OCI-LY7 (cell line): ENCODE data around the gene ARHGAP26. TPM values are rescaled to one million over a fixed set of nuclear protein-coding genes. Genes with fewer than 3 reads are reported as not detected.

Source experiments
- BruUV-seq: library from RNA; stranded (reverse); fragments of 400-500 nt; replicated peaks from 2 replicates; lab custom pipeline; 2021; lab: Mats Ljungman, UMichigan
- CTCF ChIA-PET: fragments of 300-600 bp; sonication (Branson Sonifier 250); formaldehyde crosslinking; loops from one replicate; lab custom pipeline; 2022; ENCODE audit warnings: antibody characterized with exemption; ENCODE audit not compliant: unreplicated experiment; lab: Charles Lee
- POLR2A ChIA-PET: fragments of 300-600 bp; sonication (Branson Sonifier 250); formaldehyde crosslinking; loops from one replicate; lab custom pipeline; 2022; ENCODE audit warnings: antibody characterized with exemption; lab: Charles Lee
- DNase-seq: peaks from one replicate; pipeline ENCODE4 v3.0.0-alpha.2; 2015; ENCODE audit warnings: low spot score
- H2AFZ ChIP-seq: fragments of 200-600 bp; sonication (generic), shearing (Covaris generic); 2 replicates; pipeline ENCODE4 v1.6.1; 2014; ENCODE audit warnings: mild to moderate bottlenecking, antibody characterized with exemption, low read length, moderate library complexity
- H3K27ac ChIP-seq: fragments of 200-600 bp; sonication (generic); 2 replicates; pipeline ENCODE4 v1.5.1; 2014; ENCODE audit warnings: mixed run types, low read depth, mild to moderate bottlenecking, moderate library complexity, low read length, inconsistent platforms; ENCODE audit not compliant: poor library complexity, severe bottlenecking
- H3K36me3 ChIP-seq: fragments of 200-600 bp; sonication (generic); 2 replicates; pipeline ENCODE4 v1.6.1; 2014; ENCODE audit warnings: mild to moderate bottlenecking, antibody characterized with exemption, low read length, moderate library complexity, mixed read lengths; ENCODE audit not compliant: insufficient read depth
- H3K4me1 ChIP-seq: fragments of 200-600 bp; sonication (generic); 2 replicates; pipeline ENCODE4 v1.5.1; 2014; ENCODE audit warnings: mild to moderate bottlenecking, low read length; ENCODE audit not compliant: insufficient read depth, poor library complexity, severe bottlenecking
- H3K4me2 ChIP-seq: fragments of 200-600 bp; sonication (generic); 2 replicates; pipeline ENCODE4 v1.6.1; 2014; ENCODE audit warnings: mild to moderate bottlenecking, low read length
- H3K4me3 ChIP-seq: fragments of 200-600 bp; sonication (generic); 2 replicates; pipeline ENCODE4 v1.5.1; 2014; ENCODE audit warnings: mild to moderate bottlenecking, low read depth, low read length; ENCODE audit not compliant: poor library complexity, severe bottlenecking
- H3K79me2 ChIP-seq: fragments of 200-600 bp; sonication (generic); 2 replicates; pipeline ENCODE4 v1.6.1; 2016; ENCODE audit warnings: low read depth, mild to moderate bottlenecking, low read length, moderate library complexity, mixed read lengths; ENCODE audit not compliant: insufficient read depth
- H3K9me2 ChIP-seq: fragments of 200-600 bp; sonication (generic); 2 replicates; pipeline ENCODE4 v1.6.1; 2016; ENCODE audit warnings: mild to moderate bottlenecking, low read length, mixed read lengths; ENCODE audit not compliant: insufficient read depth
- H3K9me3 ChIP-seq: fragments of 200-600 bp; sonication (generic); 2 replicates; pipeline ENCODE4 v1.6.1; 2014; ENCODE audit warnings: mild to moderate bottlenecking, mixed run types, low read length, mixed read lengths
- H4K20me1 ChIP-seq: fragments of 200-600 bp; sonication (generic); 2 replicates; pipeline ENCODE4 v1.6.1; 2014; ENCODE audit warnings: mild to moderate bottlenecking, antibody characterized with exemption, low read length, moderate library complexity, mixed read lengths; ENCODE audit not compliant: insufficient read depth
- EZH2phosphoT487 ChIP-seq: fragments of 200-600 bp; sonication (generic); IDR thresholded peaks from 2 replicates; pipeline ENCODE4 v1.6.1; 2018; ENCODE audit warnings: low read depth, borderline replicate concordance, mild to moderate bottlenecking, mixed run types, antibody characterized with exemption, low read length, moderate library complexity, mixed read lengths
- intact Hi-C: fragments of 100-400 bp; cut with micrococcal nuclease; formaldehyde crosslinking; loops from one replicate; pipeline ENCODE4 v1.10.0; 2022; ENCODE audit not compliant: unreplicated experiment
- total RNA-seq, 2 experiments: library from RNA; depleted of rRNA in 1 of 2; stranded (reverse); fragments of >200 nt in 1 of 2; shearing (Covaris generic) in 1 of 2; gene quantifications; 2 replicates each; pipeline ENCODE4 v1.2.3, GENCODE V29; 2014 to 2022
- TF ChIP-seq, protein P1 (sequence below): fragments of 200-600 bp; sonication (generic); conservative IDR thresholded peaks from 2 replicates; pipeline ENCODE4 v1.5.1; 2014; ENCODE audit warnings: mild to moderate bottlenecking, antibody characterized with exemption, low read length, moderate library complexity, mixed read lengths

The ARHGAP26 gene
- total RNA-seq, 2 experiments from 2014 or later: 7.0 to 19.1 TPM

GRCh38 chr5:143168921-143169810, 399.0 kb downstream of the ARHGAP26 start:
- ChIA-PET CTCF (no interaction called here), POLR2A (interaction anchor here (0.5 to 0.6 kb wide), 2 partner anchors 93 to 1138 kb away, joined by 5 to 6 read pairs; no protein-coding TSS in a partner anchor)
- no peak overlapping the region for H3K4me2 ChIP-seq
- DNase-seq: no peak
- intact Hi-C loops: no loop called here
- H2AFZ ChIP-seq: no peak overlapping the region
- no TSS peak for BruUV-seq
- no peaks in the 10 kb centered on the region for H3K4me1 ChIP-seq
- no peak overlapping the region for H3K27ac ChIP-seq
- H3K36me3 ChIP-seq: no peaks in the 10 kb centered on the region
- TF ChIP-seq, protein P1, sequence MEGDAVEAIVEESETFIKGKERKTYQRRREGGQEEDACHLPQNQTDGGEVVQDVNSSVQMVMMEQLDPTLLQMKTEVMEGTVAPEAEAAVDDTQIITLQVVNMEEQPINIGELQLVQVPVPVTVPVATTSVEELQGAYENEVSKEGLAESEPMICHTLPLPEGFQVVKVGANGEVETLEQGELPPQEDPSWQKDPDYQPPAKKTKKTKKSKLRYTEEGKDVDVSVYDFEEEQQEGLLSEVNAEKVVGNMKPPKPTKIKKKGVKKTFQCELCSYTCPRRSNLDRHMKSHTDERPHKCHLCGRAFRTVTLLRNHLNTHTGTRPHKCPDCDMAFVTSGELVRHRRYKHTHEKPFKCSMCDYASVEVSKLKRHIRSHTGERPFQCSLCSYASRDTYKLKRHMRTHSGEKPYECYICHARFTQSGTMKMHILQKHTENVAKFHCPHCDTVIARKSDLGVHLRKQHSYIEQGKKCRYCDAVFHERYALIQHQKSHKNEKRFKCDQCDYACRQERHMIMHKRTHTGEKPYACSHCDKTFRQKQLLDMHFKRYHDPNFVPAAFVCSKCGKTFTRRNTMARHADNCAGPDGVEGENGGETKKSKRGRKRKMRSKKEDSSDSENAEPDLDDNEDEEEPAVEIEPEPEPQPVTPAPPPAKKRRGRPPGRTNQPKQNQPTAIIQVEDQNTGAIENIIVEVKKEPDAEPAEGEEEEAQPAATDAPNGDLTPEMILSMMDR: no peak
- TF ChIP-seq EZH2phosphoT487: no peak
- H3K9me3 ChIP-seq: no peaks in the 10 kb centered on the region
- H3K4me3 ChIP-seq: no peak overlapping the region
- no peaks in the 10 kb centered on the region; the same call in 1 of the 2 replicates for H4K20me1 ChIP-seq
- H3K9me2 ChIP-seq: no peaks in the 10 kb centered on the region
- H3K79me2 ChIP-seq: no peaks in the 10 kb centered on the region

DNA sequence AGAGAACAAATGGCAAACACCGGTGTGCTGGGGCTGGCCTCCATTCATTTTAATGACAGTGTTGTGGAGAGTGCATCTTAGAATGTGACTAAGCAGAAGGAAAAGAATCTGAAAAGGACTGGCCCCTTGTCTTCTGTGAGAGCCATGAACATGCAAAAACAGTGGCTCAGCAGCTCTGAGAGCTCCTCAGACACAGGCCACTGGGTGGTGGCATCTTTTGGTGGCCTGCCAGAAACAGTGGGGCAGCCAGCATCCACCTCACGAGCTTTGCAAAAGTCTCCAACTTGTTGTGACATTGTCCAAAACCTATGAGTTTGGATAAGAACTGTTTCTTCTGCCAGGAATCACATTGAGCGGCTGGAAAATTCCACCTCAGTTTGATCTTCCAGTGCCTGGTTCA, 399.9 kb downstream of the ARHGAP26 start:
- Histone ChIP-seq H3K36me3 (no peaks in the 10 kb centered on the region), H3K27ac (no peak overlapping the region), H3K9me3 (no peaks in the 10 kb centered on the region), H3K4me2 (no peak overlapping the region), H3K79me2 (no peaks in the 10 kb centered on the region), H3K4me3 (no peak overlapping the region), H3K9me2 (no peaks in the 10 kb centered on the region), H3K4me1 (no peaks in the 10 kb centered on the region), H4K20me1 (no peaks in the 10 kb centered on the region; the same call in 1 of the 2 replicates), H2AFZ (no peak overlapping the region)
- intact Hi-C loops: no loop called here
- BruUV-seq: no TSS peak
- ChIA-PET POLR2A (no interaction called here), CTCF (no interaction called here)
- no peak for DNase-seq
- no peak for TF ChIP-seq EZH2phosphoT487
- TF ChIP-seq, protein P1: no peak

DNA sequence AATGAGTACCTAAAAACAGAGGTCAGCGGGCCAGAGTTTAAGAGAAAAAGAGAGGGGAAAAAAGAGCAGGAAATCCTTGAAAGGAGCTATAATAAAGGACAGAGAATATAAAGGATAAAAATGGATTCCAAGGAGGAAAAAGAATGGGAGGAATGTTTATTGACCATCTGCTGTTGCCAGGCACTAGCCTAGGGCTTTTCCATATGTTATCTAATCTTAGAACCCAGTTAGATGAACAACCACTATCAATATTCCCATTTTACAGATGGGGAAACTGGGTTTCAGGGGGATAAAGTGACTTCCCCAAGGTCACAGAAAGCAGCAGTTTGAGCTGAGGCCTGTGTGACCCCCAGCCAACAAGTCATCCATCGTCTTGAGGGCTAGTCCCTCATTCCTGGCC, 400.8 kb downstream of the ARHGAP26 start:
- H4K20me1 ChIP-seq: no peaks in the 10 kb centered on the region; the same call in 1 of the 2 replicates
- no peaks in the 10 kb centered on the region for H3K79me2 ChIP-seq
- CTCF ChIA-PET: no interaction called here
- DNase-seq: no peak
- H2AFZ ChIP-seq: no peak overlapping the region
- no peak for TF ChIP-seq EZH2phosphoT487
- TF ChIP-seq, protein P1: no peak
- no peak overlapping the region for H3K27ac ChIP-seq
- POLR2A ChIA-PET: no interaction called here
- H3K36me3 ChIP-seq: no peaks in the 10 kb centered on the region
- no peaks in the 10 kb centered on the region for H3K9me2 ChIP-seq
- no peaks in the 10 kb centered on the region for H3K4me1 ChIP-seq
- intact Hi-C loops: no loop called here
- H3K9me3 ChIP-seq: no peaks in the 10 kb centered on the region
- H3K4me3 ChIP-seq: no peak overlapping the region
- BruUV-seq: no TSS peak
- H3K4me2 ChIP-seq: no peak overlapping the region
